K562 (cell line): Measurements from ENCODE around the gene WNT6. TPM values are rescaled to one million over a fixed set of nuclear protein-coding genes. Genes with fewer than 3 reads are reported as not detected.

Source experiments
- ATAC-seq: fragments of 200-7000 bp; cut with Tn5 transposase; 3 replicates; pipeline ENCODE4 v1.9.1; 2020; ENCODE audit warnings: moderate library complexity
- BruUV-seq: library from RNA; stranded (reverse); fragments of 400-500 nt; replicated peaks from 2 replicates; lab custom pipeline; 2021; lab: Mats Ljungman, UMichigan
- CTCF ChIA-PET: fragments of 300-600 bp; formaldehyde crosslinking; extraction: SDS; loops from one replicate; lab custom pipeline; 2021; ENCODE audit warnings: low intra/inter-chr PET ratio; lab: Yijun Ruan, JAX
- POLR2A ChIA-PET: fragments of 300-600, 350-650 bp; sonication (Branson Sonifier 250); formaldehyde crosslinking; extraction: SDS; loops from one replicate; lab custom pipeline; 2021; ENCODE audit warnings: antibody characterized with exemption, inconsistent platforms; lab: Yijun Ruan, JAX
- DNase-seq, 4 experiments: peaks; one replicate each; pipeline versions ENCODE4 v3.0.0 to v3.0.0-alpha.2; 2011 to 2018; ENCODE audit warnings: low spot score in 3 of 4, mixed read lengths in 3 of 4; ENCODE audit errors: extremely low read depth in 1 of 4
- FAIRE-seq: peaks from 2 replicates; lab custom pipeline; 2011; peaks lifted over from hg19 to GRCh38; lab: Jason Lieb, UNC
- H2AFZ ChIP-seq: 2 replicates; pipeline ENCODE4 v1.6.0; 2011; ENCODE audit warnings: low read depth, low read length, control low read depth, inconsistent platforms
- H3K27ac ChIP-seq: fragments of 200-600 bp; 3 replicates; pipeline ENCODE4 v1.8.0; 2011; ENCODE audit warnings: low read depth, mild to moderate bottlenecking, control low read depth, inconsistent platforms, low read length, moderate library complexity, mixed read lengths; ENCODE audit errors: extremely low read depth
- H3K27me3 ChIP-seq, 2 experiments: fragments of 300-600 bp in 1 of 2; 2 replicates in 1 of 2; 3 replicates in 1 of 2; pipeline versions ENCODE4 v1.6.0 to v1.8.0; 2011; ENCODE audit warnings: inconsistent platforms in 2 of 2, low read length in 2 of 2, mild to moderate bottlenecking in 1 of 2, mixed read lengths in 1 of 2, moderate library complexity in 1 of 2; ENCODE audit not compliant: control insufficient read depth in 2 of 2, insufficient read depth in 2 of 2
- H3K36me3 ChIP-seq: fragments of 300-600 bp; 3 replicates; pipeline ENCODE4 v1.8.0; 2011; ENCODE audit warnings: mild to moderate bottlenecking, low read length, inconsistent platforms; ENCODE audit not compliant: control insufficient read depth, insufficient read depth
- H3K4me1 ChIP-seq, 2 experiments: fragments of 200-600 bp in 1 of 2; replicated peaks in 1 of 2; 2 replicates in 1 of 2; 3 replicates in 1 of 2; pipeline versions ENCODE4 v1.5.1 to v1.8.0; 2011; ENCODE audit warnings: inconsistent platforms in 2 of 2, low read length in 2 of 2, mild to moderate bottlenecking in 1 of 2, mixed read lengths in 1 of 2, moderate library complexity in 1 of 2; ENCODE audit not compliant: control insufficient read depth in 2 of 2, insufficient read depth in 2 of 2
- H3K4me2 ChIP-seq: 2 replicates; pipeline ENCODE4 v1.6.1; 2011; ENCODE audit warnings: low read length, control low read depth, inconsistent platforms, mixed read lengths; ENCODE audit not compliant: insufficient read depth
- H3K4me3 ChIP-seq: fragments of 200-600 bp; sonication (generic), shearing (Covaris generic); 2 replicates; pipeline ENCODE4 v1.5.1; 2016; ENCODE audit warnings: control low read depth, inconsistent platforms
- H3K79me2 ChIP-seq: fragments of 200-600 bp; 3 replicates; pipeline ENCODE4 v1.8.0; 2011; ENCODE audit warnings: low read length, inconsistent platforms; ENCODE audit not compliant: control insufficient read depth, insufficient read depth
- H3K9ac ChIP-seq, 2 experiments: 2 replicates each; pipeline versions ENCODE4 v1.6.0 to v1.6.1; 2011; ENCODE audit warnings: low read depth in 2 of 2, low read length in 2 of 2, control low read depth in 1 of 2, inconsistent platforms in 1 of 2, mild to moderate bottlenecking in 1 of 2, mixed read lengths in 1 of 2; ENCODE audit not compliant: insufficient read depth in 1 of 2
- H3K9me1 ChIP-seq: one replicate; pipeline ENCODE4 v1.6.0; 2011; ENCODE audit warnings: inconsistent platforms, mild to moderate bottlenecking, low read length, moderate library complexity; ENCODE audit not compliant: control insufficient read depth, insufficient read depth
- H3K9me3 ChIP-seq: replicated peaks from 2 replicates; pipeline ENCODE4 v1.5.1; 2011; ENCODE audit warnings: low read depth, low read length, inconsistent platforms; ENCODE audit not compliant: control insufficient read depth, insufficient read depth
- H4K20me1 ChIP-seq: replicated peaks from 2 replicates; pipeline ENCODE4 v1.6.1; 2011; ENCODE audit warnings: low read length, inconsistent platforms, mixed read lengths; ENCODE audit not compliant: control insufficient read depth, insufficient read depth
- EHMT2 ChIP-seq: fragments of 450-650 bp; IDR thresholded peaks from 2 replicates; pipeline ENCODE4 v1.6.1; 2018; ENCODE audit warnings: antibody characterized with exemption
- MTA2 ChIP-seq: fragments of 450-650 bp; IDR thresholded peaks from 2 replicates; pipeline ENCODE4 v1.6.1; 2016; ENCODE audit warnings: low read depth
- NELFE ChIP-seq: IDR thresholded peaks from 2 replicates; pipeline ENCODE4 v1.6.1; 2011; ENCODE audit warnings: mild to moderate bottlenecking; ENCODE audit not compliant: insufficient read depth, insufficient read length
- SRSF3 ChIP-seq: fragments of 200-400 bp; formaldehyde crosslinking; IDR thresholded peaks from 2 replicates; pipeline ENCODE4 v1.6.1; 2016; ENCODE audit warnings: mild to moderate bottlenecking, low read length, moderate library complexity; ENCODE audit not compliant: insufficient read depth
- TEAD2 ChIP-seq: fragments of 450-650 bp; IDR thresholded peaks from 2 replicates; pipeline ENCODE4 v1.6.1; 2016; ENCODE audit warnings: missing genetic modification characterization, control low read depth, missing compliant biosample characterization
- U2AF1 ChIP-seq: fragments of 200-400 bp; formaldehyde crosslinking; optimal IDR thresholded peaks from 2 replicates; pipeline ENCODE3; 2017; ENCODE audit warnings: mild to moderate bottlenecking, low read depth, low read length, moderate library complexity
- ZNF780A ChIP-seq: fragments of 250-450 bp; sonication (Bioruptor Pico); IDR thresholded peaks from 2 replicates; pipeline ENCODE4 v1.5.0; 2021; ENCODE audit warnings: mild to moderate bottlenecking
- WGBS: fragments of 100-300 bp; shearing (Covaris generic); methylation state at CpG from one replicate; pipeline ENCODE4 v1.1.6; 2016; ENCODE audit warnings: low coverage, mixed read lengths; ENCODE audit not compliant: insufficient coverage; ENCODE audit errors: missing lambda C conversion rate; 5-methylcytosine and 5-hydroxymethylcytosine counted together
- in situ Hi-C: fragments of 300-500 bp; cut with MboI; formaldehyde crosslinking; loops from 4 replicates; pipeline ENCODE4 v1.15.0; 2018; ENCODE audit warnings: inconsistent platforms, mixed read lengths
- intact Hi-C: fragments of 100-400 bp; cut with micrococcal nuclease; formaldehyde crosslinking; loops from 2 replicates; pipeline ENCODE4 v1.14.2; 2022
- polyA plus RNA-seq, 8 experiments: library from polyadenylated mRNA; depleted of rRNA in 4 of 8; stranded (reverse) in 5 of 8; unstranded in 3 of 8; fragments of >200 nt; fragmentation: Nextera tagmentation in 2 of 8; fragmentation: Illumina TruSeq in 1 of 8; extraction: Ambion mirVana in 2 of 8; extraction: Trizol in 1 of 8; gene quantifications; 2 replicates each; pipeline versions ENCODE4 v1.2.1 to v1.2.3, GENCODE V29; 2011 to 2014; ENCODE audit warnings: inconsistent platforms in 1 of 8, missing spikeins in 1 of 8
- total RNA-seq, 7 experiments: library from RNA; depleted of rRNA in 6 of 7; stranded (reverse); fragments of >200 nt in 6 of 7; fragmentation: Illumina TruSeq in 2 of 7; extraction: Trizol in 2 of 7; gene quantifications; 2 replicates each; pipeline versions ENCODE4 v1.2.1 to v1.2.3, GENCODE V29; 2011 to 2021; ENCODE audit warnings: low replicate concordance in 1 of 7
- TF ChIP-seq, protein P1 (sequence below): sonication (generic); formaldehyde crosslinking; IDR thresholded peaks from 2 replicates; pipeline ENCODE4 v1.8.0; 2022; ENCODE audit warnings: mild to moderate bottlenecking, missing genetic modification reagents, borderline replicate concordance
- TF ChIP-seq, protein P2 (sequence below): sonication (generic); formaldehyde crosslinking; IDR thresholded peaks from 2 replicates; pipeline ENCODE4 v1.5.0; 2020; ENCODE audit warnings: missing genetic modification reagents
- TF ChIP-seq, protein P3 (sequence below): fragments of 250-450 bp; sonication (Bioruptor Pico); IDR thresholded peaks from 2 replicates; pipeline ENCODE4 v1.5.1; 2021; ENCODE audit warnings: mild to moderate bottlenecking
- TF ChIP-seq, protein P4 (sequence below): fragments of 250-450 bp; sonication (Bioruptor Pico); IDR thresholded peaks from 2 replicates; pipeline ENCODE4 v1.8.0; 2021; ENCODE audit warnings: borderline replicate concordance, mild to moderate bottlenecking, moderate library complexity; ENCODE audit not compliant: poor library complexity, severe bottlenecking

WNT6 gene
- total and polyA plus RNA-seq, 9 of the 15 experiments (the other 6 are each of a cell fraction or from before 2014, with no cell fraction given), result not detected

GRCh38 chr2:218869064-218869463, 9.5 kb downstream of the WNT6 start:
- intact Hi-C loops, result no loop called here
- in situ Hi-C loops, result no loop called here
- WGBS, result 50% methylated on average over 9 of the region's 9 CpGs

More at GRCh38 chr2:218869064-218869463, 9.5 kb downstream of the WNT6 start:
- H3K9ac ChIP-seq, result no peak overlapping the region
- ATAC-seq (no peak), FAIRE-seq (no peak), DNase-seq (no peak)
- H3K4me3 ChIP-seq, result no peak overlapping the region
- H3K4me1 ChIP-seq, result peaks cover 0 to 14% of the 10 kb centered on the region in 2 experiments; a peak in 2 of 5 replicates
- H3K9me1 ChIP-seq, result no peaks in the 10 kb centered on the region
- BruUV-seq, result no TSS peak
- H4K20me1 ChIP-seq, result no peaks in the 10 kb centered on the region
- no peaks in the 10 kb centered on the region for H3K79me2 ChIP-seq
- H3K27me3 ChIP-seq, result peaks cover 6 to 38% of the 10 kb centered on the region in 2 experiments; a peak in 3 of 5 replicates
- no peaks in the 10 kb centered on the region for H3K36me3 ChIP-seq
- no peak overlapping the region for H3K27ac ChIP-seq
- ChIA-PET POLR2A (interaction anchor here (0.9 kb wide), 1 partner anchor 18 kb away, joined by 3 read pairs; no protein-coding TSS in a partner anchor), CTCF (no interaction called here)
- no peaks in the 10 kb centered on the region for H3K9me3 ChIP-seq
- no peak overlapping the region for H3K4me2 ChIP-seq
- TF ChIP-seq NELFE (no peak), TEAD2 (tag) (no peak), EHMT2 (no peak), SRSF3 (no peak), U2AF1 (no peak), MTA2 (no peak), ZNF780A (CRISPR knock-in tag) (no peak)
- TF ChIP-seq, protein P1, sequence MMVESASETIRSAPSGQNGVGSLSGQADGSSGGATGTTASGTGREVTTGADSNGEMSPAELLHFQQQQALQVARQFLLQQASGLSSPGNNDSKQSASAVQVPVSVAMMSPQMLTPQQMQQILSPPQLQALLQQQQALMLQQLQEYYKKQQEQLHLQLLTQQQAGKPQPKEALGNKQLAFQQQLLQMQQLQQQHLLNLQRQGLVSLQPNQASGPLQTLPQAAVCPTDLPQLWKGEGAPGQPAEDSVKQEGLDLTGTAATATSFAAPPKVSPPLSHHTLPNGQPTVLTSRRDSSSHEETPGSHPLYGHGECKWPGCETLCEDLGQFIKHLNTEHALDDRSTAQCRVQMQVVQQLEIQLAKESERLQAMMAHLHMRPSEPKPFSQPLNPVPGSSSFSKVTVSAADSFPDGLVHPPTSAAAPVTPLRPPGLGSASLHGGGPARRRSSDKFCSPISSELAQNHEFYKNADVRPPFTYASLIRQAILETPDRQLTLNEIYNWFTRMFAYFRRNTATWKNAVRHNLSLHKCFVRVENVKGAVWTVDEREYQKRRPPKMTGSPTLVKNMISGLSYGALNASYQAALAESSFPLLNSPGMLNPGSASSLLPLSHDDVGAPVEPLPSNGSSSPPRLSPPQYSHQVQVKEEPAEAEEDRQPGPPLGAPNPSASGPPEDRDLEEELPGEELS (CRISPR knock-in tag), result no peak
- TF ChIP-seq, protein P2, sequence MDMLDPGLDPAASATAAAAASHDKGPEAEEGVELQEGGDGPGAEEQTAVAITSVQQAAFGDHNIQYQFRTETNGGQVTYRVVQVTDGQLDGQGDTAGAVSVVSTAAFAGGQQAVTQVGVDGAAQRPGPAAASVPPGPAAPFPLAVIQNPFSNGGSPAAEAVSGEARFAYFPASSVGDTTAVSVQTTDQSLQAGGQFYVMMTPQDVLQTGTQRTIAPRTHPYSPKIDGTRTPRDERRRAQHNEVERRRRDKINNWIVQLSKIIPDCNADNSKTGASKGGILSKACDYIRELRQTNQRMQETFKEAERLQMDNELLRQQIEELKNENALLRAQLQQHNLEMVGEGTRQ (CRISPR knock-in tag), result no peak
- TF ChIP-seq, protein P3, sequence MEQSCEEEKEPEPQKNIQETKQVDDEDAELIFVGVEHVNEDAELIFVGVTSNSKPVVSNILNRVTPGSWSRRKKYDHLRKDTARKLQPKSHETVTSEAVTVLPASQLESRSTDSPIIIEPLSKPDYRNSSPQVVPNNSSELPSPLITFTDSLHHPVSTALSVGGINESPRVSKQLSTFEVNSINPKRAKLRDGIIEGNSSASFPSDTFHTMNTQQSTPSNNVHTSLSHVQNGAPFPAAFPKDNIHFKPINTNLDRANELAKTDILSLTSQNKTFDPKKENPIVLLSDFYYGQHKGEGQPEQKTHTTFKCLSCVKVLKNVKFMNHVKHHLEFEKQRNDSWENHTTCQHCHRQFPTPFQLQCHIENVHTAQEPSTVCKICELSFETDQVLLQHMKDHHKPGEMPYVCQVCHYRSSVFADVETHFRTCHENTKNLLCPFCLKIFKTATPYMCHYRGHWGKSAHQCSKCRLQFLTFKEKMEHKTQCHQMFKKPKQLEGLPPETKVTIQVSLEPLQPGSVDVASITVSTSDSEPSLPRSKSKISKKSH (CRISPR knock-in tag), result no peak
- TF ChIP-seq, protein P4, sequence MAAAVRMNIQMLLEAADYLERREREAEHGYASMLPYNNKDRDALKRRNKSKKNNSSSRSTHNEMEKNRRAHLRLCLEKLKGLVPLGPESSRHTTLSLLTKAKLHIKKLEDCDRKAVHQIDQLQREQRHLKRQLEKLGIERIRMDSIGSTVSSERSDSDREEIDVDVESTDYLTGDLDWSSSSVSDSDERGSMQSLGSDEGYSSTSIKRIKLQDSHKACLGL, result no peak
- H2AFZ ChIP-seq, result no peak overlapping the region
